HG03571 (cell line): ENCODE results near the gene PCK2.
"Not testable (repeated sequence)": the region's sequence is repeated elsewhere in the genome, so short reads cannot be mapped to it uniquely, and the experiment has no call there.

Experiments used
- ATAC-seq: cut with Tn5 transposase; IDR thresholded peaks from one replicate; pipeline ENCODE4 v1.9.1; 2021; ENCODE audit not compliant: unreplicated experiment

The PCK2 gene

GRCh38 chr14:24093207-24093900 is 757 bp upstream of the PCK2 start:
- ATAC-seq, result no peak

GRCh38 chr14:24094841-24095270 is 745 bp downstream of the PCK2 start:
- no peak for ATAC-seq

- ATAC-seq, result peak; percentile 53
These were observed 1.4 kb downstream of the PCK2 start for GRCh38 chr14:24095271-24096068.

GRCh38 chr14:24096545-24097181 is 2.6 kb downstream of the PCK2 start:
- no peak for ATAC-seq

GRCh38 chr14:24098229-24098926 is 4.3 kb downstream of the PCK2 start:
- no peak for ATAC-seq

- ATAC-seq, result no peak
These were observed 5.1 kb downstream of the PCK2 start for GRCh38 chr14:24098927-24099813.

GRCh38 chr14:24100197-24100981 is 6.3 kb downstream of the PCK2 start:
- no peak for ATAC-seq

- ATAC-seq, result no peak
These were observed 6.9 kb downstream of the PCK2 start for GRCh38 chr14:24100982-24101494.

- ATAC-seq, result no peak
These were observed 8.4 kb downstream of the PCK2 start for GRCh38 chr14:24102357-24103048.

- ATAC-seq, result no peak
These were observed 9.3 kb downstream of the PCK2 start for GRCh38 chr14:24103451-24103850.

GRCh38 chr14:24105609-24106239 is 11.6 kb downstream of the PCK2 start:
- not testable (repeated sequence) for ATAC-seq

GRCh38 chr14:24106672-24107271 is 12.7 kb downstream of the PCK2 start:
- ATAC-seq, result no peak

GRCh38 chr14:24108336-24108874 is 14.3 kb downstream of the PCK2 start:
- ATAC-seq, result no peak

GRCh38 chr14:24110060-24110459 is 15.9 kb downstream of the PCK2 start:
- ATAC-seq, result no peak

- no peak for ATAC-seq
These were observed 16.4 kb downstream of the PCK2 start for GRCh38 chr14:24110523-24110922.

- ATAC-seq, result no peak
These were observed 19.3 kb downstream of the PCK2 start for GRCh38 chr14:24113379-24113800.

GRCh38 chr14:24113801-24114531 is 19.9 kb downstream of the PCK2 start:
- ATAC-seq, result peak; percentile 34
